IPS-11a (cell line): ENCODE results near the gene COPZ2.
A peak's percentile ranks its signal among the peaks of the same experiment; 100 is the strongest.
"Not testable (repeated sequence)": the region's sequence is repeated elsewhere in the genome, so short reads cannot be mapped to it uniquely, and the experiment has no call there.

ENCODE experiments used
- H3K4me3 ChIP-seq: one replicate; pipeline ENCODE4 v1.5.1; 2013; ENCODE audit warnings: low read depth, low read length, control low read depth

Gene COPZ2, protein sequence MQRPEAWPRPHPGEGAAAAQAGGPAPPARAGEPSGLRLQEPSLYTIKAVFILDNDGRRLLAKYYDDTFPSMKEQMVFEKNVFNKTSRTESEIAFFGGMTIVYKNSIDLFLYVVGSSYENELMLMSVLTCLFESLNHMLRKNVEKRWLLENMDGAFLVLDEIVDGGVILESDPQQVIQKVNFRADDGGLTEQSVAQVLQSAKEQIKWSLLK

DNA sequence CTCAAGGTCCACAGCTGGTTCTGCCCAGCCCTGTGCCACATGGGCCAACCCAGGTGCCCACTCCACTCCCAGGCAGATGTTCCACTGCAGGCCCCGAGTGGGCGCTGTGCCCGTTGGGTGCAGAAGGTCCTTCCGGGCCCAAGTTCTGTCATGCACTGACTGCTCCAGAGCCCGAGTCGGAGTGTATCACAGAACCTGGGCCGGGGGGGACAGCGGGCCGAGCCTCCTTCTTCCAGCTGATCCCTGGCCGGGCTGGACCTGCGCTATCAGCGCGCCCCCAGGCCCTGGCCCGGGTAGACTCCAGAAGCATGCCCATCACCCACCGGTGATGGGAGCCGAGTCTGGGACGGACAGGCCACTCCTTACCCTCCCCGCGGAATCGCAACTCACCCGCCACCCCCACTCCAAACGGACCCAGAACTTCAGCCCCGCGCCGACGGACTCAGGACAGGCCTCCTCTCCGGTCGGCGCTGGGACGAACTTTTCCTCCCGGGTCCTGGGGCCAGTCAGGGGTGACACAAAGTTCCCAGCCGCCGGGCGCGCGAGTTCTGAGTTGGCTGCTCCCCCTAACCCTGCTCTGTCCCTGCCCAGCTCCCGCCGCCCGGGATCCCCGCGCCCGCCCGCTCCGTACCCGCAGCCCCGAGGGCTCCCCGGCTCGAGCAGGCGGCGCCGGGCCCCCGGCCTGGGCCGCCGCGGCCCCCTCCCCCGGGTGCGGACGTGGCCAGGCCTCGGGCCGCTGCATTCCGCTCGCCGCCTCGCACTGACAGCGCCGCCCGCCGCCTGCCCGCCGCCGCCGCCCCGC is at the start of gene COPZ2:
Gene COPZ2, minus strand, starts transcription at position 762 of the 802 bp plus-strand sequence. Its CDS starts 20 bp downstream, at position 742.
- peak within 1 kb of the TSS; percentile 42 for H3K4me3 ChIP-seq

DNA sequence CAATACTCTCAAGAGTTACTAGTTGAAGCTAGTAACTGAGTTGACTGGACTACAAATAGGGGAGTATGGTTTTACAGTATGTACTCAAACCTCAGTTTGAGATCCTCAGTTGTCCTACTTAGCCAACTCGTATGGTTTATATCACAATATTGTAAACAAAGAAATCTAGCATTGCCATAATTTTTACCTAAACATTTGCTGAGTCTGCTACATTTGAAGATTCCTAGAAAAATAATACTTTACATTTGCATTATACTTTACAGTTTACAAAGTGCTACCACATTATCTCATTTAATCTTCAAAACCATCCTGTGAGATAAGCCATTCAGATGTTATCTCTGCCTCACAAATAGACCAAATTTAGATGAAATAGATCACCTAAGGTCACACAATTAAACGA is 47.3 kb upstream of the COPZ2 start:
- no peak overlapping the region for H3K4me3 ChIP-seq

DNA sequence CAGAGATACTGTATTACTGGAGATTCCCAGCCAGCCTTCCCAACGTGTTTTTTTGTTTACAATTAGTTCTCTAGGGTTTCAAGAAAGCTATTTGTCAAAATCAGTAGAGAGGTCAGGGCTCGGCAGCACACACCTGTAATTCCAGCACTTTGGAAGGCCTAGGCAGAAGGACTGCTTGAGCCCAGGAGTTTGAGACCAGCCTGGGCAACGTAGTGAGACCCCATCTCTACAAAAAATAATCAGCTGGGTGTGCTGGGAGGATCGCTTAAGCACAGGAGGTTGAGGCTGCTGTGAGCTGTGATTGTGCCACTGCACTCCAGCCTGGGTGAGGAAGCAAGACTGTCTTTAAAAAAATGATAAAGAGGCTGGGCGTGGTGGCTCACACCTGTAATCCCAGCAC is 44.3 kb upstream of the COPZ2 start:
- H3K4me3 ChIP-seq = no peak overlapping the region

DNA sequence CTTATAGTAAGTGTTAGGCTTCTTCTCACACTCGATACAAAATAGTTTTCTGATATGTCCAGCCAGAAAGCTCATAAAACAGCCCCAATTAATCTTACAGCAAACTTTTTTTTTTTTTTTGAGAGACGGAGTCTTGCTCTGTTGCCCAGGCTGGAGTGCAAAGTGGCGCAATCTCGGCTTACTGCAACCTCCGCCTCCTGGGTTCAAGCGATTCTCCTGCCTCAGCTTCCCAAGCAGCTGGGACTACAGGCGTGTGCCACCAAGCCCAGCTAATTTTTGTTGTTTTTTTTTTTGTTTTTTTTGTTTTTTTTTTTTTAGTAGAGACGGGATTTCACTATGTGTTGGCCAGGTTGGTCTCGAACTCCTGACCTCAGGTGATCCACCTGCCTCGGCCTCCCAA is 39.6 kb upstream of the COPZ2 start:
- H3K4me3 ChIP-seq = not testable (repeated sequence)

DNA sequence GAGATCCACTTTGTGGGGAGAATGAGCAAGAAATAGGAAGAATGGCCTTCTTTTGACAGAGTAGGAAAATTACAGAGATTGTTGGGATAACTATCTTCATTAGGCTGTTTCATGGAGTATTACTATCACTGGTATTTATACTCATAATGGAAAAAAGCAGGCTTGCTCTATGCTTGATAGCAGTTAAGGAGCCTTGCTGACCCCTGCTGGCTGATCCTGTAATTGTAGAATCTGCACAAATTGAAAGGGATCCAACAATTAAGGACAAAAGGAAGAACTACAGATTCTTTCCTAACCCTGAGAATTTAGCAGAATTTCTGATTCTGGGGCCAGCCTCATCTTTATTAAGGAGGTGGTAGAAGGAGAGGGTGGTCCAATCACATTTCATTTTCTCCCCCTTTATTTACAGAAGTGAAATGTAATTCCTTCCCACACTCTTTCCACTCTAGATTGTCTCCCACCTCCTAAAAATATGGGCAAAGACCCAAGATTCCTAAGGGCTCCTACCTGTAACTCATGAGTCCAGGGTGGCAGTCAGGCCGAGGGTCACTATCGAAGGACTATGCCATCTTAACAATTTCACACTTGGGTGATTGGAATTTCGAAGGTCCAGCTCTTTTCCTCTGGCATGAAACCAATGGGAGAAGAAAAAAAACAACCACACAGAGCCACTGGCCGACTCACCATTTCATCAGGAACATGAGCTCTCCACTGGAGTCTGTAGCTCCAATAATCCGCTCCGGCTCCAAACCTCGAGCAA is 36.9 kb upstream of the COPZ2 start:
- H3K4me3 ChIP-seq = no peak overlapping the region

DNA sequence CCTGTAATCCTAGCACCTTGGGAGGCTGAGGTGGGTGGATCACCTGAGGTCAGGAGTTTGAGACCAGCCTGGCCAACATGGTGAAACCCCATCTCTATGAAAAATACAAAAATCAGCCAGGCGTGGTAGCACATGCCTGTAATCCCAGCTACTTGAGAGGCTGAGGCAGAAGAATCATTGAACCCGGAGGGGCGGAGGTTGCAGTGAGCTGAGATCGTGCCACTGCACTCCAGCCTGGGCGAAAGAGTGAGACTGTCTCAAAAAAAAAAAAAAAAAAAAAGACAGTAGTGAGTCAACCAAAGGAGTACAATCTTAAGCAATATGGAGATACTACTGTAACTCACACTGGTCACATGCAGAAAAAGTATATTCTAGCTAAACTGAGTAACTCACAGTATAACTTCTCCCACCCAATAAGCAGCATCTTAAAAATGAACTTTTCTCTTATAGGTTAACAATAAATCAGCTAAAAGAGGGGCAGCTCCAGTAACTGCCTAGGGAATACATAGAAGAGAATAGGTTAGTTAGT is 36.0 kb upstream of the COPZ2 start:
- not testable (repeated sequence) for H3K4me3 ChIP-seq

DNA sequence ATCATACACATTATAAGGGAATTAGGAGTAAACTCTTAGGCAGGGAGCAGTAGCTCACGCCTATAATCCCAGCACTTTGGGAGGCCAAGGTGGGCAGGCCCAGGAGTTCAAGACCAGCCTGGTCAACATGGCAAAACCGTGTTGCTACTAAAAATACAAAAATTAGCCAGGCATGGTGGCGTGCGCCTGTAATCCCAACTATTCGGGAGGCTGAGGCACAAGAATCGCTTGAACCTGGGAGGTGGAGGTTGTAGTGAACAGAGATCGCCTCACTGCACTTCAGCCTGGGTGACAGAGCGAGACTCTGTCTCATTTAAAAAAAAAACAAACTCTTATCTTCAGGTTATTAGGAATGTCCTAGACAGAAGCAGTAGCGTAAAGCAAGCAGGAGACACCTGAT is 35.2 kb upstream of the COPZ2 start:
- H3K4me3 ChIP-seq = not testable (repeated sequence)

DNA sequence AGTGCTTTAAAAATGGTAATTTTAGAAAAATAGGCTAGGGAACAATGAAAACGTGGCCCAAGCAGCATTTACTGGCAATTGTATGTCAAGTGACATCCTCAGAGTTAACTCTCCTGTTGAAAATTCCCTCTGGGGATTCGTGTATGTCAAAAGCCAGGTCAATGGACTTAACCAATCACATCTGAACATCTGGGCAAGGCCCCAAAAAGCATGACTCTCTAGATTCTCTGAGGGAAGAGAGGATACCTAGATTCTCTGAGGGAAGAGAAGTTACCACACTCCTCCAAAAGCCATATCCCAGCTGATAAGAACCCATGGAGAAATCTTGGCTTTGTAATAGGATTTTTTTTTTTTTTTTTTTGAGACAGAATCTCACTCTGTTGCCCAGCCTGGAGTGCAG is 34.1 kb upstream of the COPZ2 start:
- H3K4me3 ChIP-seq = no peak overlapping the region

DNA sequence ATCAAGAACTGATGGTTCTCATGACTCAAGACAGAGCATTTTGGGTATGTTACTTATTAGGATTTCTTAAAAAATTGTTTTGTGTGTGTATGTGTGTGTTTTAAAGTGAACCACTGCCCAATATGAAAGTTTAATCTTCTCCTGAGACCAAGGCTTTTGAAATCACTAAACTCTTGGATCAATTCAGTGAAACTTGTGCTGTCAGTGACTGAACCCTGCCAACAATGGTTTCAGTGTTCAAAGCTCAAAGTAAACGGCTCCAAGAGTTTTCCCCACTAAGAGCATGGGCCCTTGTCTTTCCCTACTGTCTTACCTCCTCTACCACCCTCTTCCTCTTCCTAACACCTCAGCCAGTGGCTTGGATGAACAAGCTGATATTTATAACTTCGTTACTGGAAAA is 32.6 kb upstream of the COPZ2 start:
- no peak overlapping the region for H3K4me3 ChIP-seq

DNA sequence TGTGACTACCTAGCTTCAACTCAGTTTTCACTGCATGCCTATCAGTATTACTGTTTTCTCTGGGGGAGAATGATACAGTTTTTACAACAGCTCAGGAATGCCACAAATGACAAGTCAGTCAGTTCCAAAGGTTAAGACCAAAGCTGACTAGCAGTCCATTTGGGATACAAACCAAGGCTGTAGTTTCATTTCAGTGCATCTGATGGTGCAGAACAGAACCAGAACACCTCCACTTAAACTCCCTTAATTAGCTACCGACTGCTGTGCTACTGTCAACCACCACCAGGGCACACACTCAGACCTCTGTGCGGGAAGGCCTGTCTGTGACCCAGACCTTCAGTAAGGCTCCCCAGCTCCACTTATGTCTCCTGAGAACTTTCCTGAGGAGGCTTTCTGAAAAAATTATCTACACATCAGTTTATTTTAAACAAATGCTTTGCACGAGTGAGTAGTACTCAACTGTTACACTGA is 30.9 kb upstream of the COPZ2 start:
- no peak overlapping the region for H3K4me3 ChIP-seq

DNA sequence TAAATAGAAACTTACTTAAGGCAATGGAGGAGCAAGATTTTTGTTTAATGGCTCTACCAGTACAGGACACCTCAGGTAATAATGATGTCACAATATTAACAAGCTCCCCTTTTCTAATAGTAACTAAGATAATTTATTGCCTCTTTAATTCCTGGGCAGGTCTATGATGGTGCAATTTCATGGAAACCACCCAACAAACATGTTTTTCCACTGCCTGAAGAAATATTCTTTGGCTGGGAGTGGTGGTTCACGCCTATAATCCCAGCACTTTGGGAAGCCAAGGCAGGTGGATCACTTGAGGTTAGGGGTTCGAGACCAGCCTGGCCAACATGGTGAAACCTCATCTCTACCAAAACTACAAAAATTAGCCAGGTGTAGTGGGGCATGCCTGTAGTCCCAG is 30.2 kb upstream of the COPZ2 start:
- H3K4me3 ChIP-seq = not testable (repeated sequence)

DNA sequence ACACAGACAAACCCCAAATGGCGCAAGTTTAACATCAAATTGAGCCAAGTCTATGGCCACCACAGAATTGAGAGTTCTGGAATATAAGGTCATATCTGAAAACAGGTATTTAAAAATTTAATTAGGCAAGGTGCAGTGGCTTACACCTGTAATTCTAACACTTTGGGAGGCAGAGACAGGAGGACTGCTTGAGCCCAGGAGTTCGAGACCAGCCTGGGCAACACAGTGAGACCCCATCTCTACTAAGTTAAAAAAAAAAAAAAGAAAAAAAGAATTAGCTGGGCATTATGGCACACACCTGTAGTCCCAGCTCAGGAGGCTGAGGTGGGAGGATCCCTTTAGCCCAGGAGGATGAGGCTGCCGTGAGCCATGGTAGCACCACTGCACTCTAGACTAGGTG is 29.6 kb upstream of the COPZ2 start:
- H3K4me3 ChIP-seq = no peak overlapping the region

DNA sequence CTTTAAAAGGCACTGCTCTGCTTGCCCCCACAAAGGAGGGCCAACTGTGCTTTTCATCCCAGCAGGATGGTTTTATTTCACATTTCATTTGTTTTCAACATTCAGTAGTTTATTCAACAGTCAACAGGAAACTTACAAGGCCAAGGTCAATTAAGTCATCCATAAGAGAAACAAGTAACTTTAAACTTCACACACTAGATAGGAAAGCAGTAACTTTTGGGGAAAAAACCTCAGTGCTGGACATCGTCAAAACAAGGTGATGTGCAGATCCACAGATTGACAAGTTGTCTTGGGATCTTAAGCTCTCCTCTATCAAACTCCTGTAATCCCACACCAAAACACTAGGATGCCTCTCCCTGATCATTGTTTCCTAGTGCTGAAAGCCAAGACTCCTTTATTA is 29.1 kb upstream of the COPZ2 start:
- no peak overlapping the region for H3K4me3 ChIP-seq

DNA sequence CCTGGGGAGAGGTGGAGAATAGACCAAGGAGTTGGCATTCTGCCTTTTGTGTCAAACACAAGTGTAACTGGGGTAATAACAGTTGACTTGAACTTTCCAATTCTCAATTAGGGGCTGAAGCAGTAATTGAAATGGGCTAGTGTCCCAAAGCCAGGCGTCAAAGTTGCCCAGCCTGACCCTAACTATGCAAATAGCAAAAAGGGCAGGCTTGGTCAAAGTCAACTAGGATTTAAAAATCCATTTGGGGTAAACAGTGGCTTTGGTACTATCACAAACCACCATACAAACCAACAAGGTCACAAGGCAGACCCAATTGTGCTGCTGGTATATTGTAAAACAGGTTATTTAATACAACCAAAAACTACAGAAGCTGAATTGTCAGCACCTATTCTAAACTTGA is 28.6 kb upstream of the COPZ2 start:
- no peak overlapping the region for H3K4me3 ChIP-seq

DNA sequence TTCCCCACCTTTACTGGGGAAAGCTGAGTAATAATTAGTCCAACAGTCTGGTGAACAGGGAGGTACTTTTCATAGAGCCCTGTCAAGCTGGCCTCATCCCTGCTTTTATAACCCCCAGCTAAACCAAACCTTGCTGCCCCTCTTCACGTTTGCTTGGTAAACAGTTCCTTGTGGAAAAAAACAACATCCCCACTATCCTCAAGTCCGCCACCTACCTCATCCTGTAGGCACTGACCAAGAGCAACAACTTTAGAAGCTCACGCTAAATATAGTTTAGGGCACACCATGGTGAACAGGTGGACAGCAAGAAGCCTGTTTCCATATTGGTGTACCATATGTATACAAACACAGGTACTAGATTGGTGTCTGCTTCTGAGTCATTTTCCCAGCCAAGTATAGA is 27.0 kb upstream of the COPZ2 start:
- H3K4me3 ChIP-seq = no peak overlapping the region

DNA sequence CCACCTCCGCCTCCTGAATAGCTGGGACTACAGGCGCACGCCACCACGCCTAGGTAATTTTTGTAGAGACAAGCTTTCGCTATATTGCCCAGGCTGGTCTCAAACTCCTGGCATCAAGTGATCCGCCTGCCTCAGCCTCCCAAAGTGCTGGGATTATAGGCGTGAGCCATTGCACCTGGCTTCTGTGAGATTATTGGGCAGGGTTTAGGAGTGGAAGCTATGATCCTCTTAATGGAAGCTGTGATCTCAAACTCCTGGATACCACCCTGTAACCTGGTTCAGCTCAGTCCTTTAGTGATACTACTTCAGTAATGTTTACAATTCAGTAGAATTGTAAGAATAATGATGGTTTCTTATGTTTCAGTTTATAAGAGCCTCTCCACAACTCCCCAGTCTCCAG is 24.7 kb upstream of the COPZ2 start:
- H3K4me3 ChIP-seq = no peak overlapping the region

DNA sequence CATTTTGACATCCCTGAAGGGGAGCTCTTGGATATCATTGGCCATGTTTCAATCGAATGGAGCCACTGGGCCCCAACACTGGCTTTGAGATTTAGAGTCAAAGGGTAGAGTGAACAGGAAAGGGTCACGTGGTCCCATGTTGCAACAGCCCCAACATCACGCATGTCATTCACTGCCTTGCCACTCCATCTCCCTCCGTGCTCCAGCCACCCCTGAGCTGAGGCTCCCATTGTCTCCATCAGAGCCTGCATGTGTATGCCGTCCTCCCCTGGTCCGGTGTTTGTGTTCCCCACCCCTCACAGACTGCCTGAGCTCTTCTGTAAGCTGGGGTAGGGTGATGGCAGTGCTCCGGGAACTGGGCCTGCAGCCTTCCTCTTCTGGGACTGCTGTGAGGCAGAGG is 22.7 kb upstream of the COPZ2 start:
- H3K4me3 ChIP-seq = no peak overlapping the region

DNA sequence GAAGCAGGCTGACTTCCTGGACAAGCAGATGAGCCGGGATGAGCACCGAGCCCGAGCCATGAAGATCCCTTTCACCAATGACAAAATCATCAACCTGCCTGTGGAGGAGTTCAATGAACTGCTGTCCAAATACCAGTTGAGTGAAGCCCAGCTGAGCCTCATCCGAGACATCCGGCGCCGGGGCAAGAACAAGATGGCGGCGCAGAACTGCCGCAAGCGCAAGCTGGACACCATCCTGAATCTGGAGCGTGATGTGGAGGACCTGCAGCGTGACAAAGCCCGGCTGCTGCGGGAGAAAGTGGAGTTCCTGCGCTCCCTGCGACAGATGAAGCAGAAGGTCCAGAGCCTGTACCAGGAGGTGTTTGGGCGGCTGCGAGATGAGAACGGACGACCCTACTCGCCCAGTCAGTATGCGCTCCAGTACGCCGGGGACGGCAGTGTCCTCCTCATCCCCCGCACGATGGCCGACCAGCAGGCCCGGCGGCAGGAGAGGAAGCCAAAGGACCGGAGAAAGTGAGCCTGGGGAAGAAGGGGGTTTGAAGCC is 21.6 kb upstream of the COPZ2 start:
- no peak overlapping the region for H3K4me3 ChIP-seq

DNA sequence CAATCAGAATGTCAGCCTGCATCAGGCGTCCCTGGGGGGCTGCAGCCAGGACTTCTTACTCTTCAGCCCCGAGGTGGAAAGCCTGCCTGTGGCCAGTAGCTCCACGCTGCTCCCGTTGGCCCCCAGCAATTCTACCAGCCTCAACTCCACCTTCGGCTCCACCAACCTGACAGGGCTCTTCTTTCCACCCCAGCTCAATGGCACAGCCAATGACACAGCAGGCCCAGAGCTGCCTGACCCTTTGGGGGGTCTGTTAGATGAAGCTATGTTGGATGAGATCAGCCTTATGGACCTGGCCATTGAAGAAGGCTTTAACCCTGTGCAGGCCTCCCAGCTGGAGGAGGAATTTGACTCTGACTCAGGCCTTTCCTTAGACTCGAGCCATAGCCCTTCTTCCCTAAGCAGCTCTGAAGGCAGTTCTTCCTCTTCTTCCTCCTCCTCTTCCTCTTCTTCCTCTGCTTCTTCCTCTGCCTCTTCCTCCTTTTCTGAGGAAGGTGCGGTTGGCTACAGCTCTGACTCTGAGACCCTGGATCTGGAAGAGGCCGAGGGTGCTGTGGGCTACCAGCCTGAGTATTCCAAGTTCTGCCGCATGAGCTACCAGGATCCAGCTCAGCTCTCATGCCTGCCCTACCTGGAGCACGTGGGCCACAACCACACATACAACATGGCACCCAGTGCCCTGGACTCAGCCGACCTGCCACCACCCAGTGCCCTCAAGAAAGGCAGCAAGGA is 21.0 kb upstream of the COPZ2 start:
- no peak overlapping the region for H3K4me3 ChIP-seq

DNA sequence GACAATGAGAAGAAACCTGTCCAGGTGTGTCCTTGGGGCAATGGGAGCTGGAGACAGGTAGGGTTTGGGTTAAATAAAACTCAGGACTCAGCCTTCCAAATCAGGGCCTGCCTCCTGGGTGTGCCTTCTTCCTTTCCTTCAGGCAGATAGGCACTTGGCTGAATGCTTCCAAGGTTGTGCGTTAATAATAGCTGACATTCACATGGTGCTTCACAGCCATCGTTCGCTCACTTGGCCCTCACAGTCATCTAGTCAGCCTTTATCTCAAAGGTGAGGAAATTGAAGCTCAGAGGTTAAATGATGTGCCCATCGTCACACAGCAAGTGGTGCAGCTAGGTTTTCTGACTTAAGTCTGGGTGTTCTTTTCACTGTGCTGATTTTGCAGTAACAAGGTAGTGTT is 20.0 kb upstream of the COPZ2 start:
- H3K4me3 ChIP-seq = no peak overlapping the region

DNA sequence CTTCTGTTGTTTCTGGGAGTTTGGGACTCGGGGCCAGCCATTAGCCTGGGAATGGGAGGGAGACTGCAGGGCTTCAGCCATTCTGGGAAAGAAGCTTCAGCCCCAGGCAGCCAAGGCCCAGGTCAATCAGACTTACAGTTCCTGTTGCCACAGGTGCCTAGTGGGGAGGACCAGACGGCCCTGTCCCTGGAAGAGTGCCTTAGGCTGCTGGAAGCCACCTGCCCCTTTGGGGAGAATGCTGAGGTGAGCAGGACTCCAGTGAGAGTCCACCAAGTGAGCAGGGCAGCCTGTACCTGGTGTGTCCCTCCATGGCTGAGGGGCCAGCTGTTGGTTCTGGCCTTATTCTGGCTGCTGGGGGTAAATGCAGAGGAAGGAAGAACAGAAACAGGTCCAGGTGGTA is 19.3 kb upstream of the COPZ2 start:
- H3K4me3 ChIP-seq = no peak overlapping the region
